ENCODE results near the gene PCGF3.
"Not testable (repeated sequence)": the region's sequence is repeated elsewhere in the genome, so short reads cannot be mapped to it uniquely, and the experiment has no call there.

The PCGF3 gene

DNA sequence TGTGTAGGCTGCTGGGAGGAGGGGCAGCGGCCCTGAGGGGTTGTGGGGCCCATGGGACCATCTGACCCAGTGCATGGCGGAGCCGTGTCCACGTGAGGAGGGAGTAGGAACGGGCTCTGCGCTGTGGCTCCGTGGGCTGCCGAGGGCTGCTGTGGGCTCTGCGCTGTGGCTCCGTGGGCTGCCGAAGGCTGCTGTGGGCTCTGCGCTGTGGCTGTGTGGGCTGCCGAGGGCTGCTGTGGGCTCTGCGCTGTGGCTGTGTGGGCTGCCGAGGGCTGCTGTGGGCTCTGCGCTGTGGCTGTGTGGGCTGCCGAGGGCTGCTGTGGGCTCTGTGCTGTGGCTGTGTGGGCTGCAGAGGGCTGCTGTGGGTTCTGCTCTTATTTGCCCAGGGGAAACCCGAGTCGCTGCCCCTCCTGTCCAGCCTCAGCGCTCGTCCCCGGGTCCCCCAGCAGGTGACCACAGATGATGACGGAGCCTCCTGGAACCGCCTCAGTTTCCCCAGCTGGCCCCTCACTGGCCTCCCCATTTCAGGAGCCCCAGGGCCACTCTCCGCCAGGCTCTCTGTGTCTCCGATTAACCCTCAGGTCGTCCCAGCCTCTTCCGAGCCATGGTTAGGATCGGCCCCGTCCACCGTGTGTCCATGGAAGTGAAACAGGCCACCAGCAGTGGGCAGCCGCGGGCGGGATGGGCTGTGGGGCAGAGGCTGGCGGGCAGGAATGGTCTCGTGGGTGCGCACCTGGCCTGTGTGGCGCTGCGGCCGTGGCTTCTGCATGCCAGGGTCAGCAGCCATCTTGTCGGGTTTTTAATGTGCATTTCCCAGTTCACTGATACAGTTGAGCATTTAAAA, 20.0 kb downstream of the PCGF3 start:
- DNase-seq, result no peak

DNA sequence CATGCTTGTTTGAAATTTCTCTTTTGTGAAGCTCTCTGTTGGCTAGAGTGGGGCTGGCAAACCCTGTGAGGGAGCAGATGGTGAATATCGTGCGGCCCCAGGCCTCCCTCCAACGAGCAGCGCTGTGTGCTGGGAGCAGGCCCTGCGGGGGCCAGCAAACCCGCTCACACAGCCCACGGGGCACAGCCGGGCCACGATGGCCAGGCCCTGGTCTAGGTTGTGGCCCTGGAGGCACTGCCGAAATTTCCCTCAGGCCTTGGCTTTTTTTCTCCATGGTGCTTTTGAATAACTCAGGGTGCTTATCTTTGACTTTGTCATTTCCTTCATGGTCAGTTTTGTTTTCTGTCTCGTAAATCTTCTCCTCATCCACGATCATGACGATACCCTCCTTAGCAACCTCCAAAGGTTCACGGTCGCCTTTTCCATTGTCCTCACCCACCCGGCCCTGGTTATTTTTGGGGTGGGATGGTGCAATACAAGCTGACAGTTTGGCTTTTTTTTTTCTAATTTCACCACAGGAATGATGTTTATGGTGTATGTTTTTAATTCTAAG, 20.7 kb downstream of the PCGF3 start:
- no peak for DNase-seq

GRCh38 chr4:726838-727237, 21.2 kb downstream of the PCGF3 start:
- no peak for DNase-seq

- DNase-seq, result no peak
These were observed 21.9 kb downstream of the PCGF3 start for GRCh38 chr4:727576-727975.

DNA sequence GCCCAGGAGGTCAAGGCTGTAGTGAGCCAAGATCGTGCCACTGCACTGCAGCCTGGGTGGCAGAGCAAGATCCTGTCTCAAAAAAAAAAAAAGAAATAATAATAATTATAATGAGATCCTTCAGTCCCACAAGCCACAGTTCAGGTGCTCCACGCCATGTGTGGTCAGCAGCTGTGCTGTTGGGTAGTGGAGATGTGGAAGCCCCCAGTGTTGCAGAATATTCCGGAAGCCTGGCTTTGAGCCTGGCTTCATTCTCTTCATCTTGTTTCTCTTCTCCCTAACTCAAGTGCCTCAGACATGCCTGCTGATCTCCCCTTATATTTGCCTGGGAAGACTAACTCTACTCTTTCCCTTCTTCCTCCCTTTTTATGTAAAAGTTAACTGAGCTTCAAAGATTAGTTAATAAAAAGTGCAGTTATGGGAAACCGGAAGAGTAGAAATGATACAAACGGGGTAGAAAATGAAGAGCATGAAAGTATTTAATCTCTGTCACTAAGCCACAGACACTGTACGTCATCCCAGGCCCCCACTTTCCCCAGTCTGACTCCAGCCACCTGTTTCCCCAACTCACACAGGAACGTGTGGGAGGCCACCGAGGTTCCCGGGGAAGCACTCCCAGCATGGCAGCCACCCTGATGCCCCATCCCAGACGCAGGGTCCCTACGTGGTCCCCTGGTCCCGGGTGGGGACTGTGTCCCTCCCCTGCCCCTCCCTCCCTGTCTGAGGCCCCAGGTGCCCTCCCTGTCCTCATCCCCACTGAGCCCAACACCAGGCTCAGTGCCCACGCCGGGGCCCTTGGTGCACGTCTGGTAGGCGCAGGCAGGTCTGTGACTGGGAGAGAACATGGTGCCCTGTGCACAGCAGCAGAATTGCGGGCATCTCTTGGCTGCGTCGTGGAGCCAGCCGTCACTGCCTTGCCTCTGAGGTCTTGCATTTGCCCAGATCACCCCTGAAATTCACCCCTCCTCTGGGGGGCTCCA, 24.0 kb downstream of the PCGF3 start:
- DNase-seq, result no peak

DNA sequence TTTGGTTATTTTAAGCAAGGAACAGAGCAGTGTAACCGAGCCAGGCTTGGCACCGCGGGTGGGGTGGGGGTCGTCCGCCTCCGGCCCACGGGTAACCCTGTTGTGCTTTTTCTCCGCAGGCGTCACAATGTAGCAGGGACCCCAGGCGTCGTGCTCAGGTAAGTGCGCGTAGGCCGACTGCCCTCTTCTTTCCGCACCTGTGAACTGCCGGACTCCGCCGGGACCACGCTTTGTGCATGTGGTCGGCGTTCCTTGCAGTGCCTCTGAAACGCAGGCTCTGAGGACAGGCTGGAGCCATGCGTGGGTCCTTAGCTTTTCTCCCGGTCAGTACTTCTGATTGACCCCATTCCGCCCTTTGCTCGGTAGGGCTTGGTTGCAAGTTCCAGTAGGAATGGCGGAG, 24.9 kb downstream of the PCGF3 start:
- no peak for DNase-seq

- not testable (repeated sequence) for DNase-seq
These were observed 25.6 kb downstream of the PCGF3 start for GRCh38 chr4:730946-731904.

- DNase-seq, result not testable (repeated sequence)
These were observed 26.3 kb downstream of the PCGF3 start for GRCh38 chr4:731954-732353.

DNA sequence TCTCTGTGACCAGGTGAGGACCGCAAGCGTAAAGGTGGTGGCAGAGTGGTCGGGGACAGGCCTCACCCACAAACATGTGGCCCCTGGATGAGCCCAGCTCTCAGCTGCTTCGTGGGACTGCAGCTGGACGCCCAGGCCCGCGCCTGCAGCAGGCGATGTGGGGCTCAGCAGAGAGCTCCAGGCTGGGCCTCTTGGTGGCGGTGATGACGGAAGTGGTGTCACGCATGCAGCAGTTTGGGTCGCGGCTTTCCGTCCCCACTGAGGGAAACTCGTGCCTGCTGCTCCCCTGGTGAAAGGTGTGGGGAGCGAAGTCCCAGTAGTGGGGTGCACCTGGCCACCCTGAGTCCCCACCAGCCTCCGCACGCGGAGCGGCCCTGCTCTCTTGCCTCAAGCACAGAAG, 26.9 kb downstream of the PCGF3 start:
- DNase-seq, result no peak

GRCh38 chr4:732911-733630, 27.4 kb downstream of the PCGF3 start:
- DNase-seq, result no peak

- no peak for DNase-seq
These were observed 28.0 kb downstream of the PCGF3 start for GRCh38 chr4:733631-733980.

- DNase-seq, result no peak
These were observed 28.4 kb downstream of the PCGF3 start for GRCh38 chr4:734075-734474.

DNA sequence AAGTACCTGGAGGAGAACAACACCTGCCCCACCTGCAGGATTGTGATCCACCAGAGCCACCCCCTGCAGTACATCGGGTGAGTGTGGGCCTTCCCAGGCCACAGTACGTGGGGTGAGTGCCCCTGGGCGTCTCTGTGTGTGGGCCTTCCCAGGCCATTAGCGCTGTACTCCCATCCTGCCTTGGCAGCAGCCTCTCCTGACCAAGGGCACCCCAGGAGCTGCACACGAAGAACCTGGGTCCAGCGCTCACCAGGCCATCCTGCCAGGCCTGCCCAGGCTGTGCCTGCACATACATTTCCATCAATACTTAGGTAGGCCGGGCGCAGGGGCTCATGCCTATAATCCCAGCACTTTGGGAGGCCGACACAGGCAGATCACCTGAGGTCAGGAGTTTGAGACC, 29.3 kb downstream of the PCGF3 start:
- DNase-seq, result no peak

DNA sequence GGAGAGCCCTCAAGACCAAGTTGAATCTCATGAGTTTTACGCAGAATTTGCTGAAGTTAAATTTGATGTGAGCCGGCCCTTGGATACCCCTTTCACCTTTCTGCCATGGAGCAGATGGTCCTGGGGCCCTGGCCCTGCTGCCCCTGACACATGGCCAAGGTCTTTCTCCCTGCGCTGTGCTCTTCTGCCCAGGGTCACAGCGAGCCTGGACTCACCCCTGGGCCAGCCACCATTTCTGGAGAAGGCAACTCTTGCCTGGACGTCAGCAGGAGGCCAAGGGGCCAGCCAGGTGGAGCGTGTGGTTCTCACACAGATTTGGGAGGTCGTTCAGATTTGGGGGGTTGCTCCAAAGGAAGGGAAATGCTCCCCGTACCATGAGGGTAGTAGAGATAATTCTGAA, 30.0 kb downstream of the PCGF3 start:
- no peak for DNase-seq

DNA sequence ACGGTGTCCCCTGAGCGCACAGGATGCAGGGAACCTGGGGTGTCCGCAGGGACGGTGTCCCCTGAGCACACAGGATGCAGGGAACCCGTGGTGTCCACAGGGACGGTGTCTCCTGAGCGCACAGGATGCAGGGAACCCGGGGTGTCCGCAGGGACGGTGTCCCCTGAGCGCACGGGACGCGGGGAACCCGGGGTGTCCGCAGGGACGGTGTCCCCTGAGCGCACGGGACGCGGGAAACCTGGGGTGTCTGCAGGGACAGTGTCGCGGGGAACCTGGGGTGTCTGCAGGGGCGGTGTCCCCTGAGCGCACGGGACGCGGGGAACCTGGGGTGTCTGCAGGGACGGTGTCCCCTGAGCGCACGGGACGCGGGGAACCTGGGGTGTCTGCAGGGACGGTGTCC, 30.9 kb downstream of the PCGF3 start:
- not testable (repeated sequence) for DNase-seq

DNA sequence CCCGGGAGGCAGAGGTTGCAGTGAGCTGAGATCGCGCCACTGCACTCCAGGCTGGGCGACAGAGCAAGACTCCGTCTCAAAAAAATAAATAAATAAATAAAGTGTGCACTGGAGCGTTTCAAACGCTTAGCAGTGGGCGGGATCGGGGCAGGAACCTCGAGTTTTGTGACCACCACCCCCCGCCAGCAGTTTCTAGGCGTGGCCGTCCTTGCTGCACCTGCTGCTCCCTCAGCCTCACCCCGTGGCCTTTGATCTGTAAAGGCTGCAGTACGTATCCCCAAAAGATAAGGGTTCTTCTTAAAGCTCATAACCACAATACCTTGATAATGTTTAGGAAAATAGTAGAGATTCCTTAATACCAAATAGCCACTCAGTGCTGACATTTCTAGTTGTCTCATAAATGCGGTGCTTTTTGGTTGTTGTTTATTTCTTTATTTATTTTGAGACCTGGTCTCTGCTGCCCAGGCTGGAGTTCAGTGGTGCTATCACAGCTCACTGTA, 33.2 kb downstream of the PCGF3 start:
- DNase-seq, result no peak

GRCh38 chr4:739569-739968, 33.9 kb downstream of the PCGF3 start:
- DNase-seq, result no peak

DNA sequence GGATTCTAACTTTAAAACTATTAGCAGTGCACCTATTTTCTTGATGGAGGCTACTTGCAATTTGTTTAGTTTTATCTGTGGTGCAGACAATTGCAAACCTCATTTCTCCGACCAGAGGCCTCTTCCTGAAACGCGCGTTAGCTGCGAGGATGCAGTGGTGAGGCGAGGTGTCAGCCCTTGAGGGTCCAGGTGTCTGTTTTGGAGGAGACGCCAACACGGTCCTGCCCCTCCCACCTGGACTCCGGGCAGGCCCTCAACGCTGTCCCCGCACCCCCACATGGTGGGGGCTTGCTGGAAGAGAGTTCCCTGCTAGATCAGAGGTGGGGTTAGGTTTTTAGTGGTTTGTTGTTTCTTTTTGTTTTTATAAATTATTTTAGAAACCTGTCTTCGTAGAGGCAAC, 34.4 kb downstream of the PCGF3 start:
- DNase-seq, result no peak

- DNase-seq, result no peak
These were observed 35.1 kb downstream of the PCGF3 start for GRCh38 chr4:740656-741282.

DNA sequence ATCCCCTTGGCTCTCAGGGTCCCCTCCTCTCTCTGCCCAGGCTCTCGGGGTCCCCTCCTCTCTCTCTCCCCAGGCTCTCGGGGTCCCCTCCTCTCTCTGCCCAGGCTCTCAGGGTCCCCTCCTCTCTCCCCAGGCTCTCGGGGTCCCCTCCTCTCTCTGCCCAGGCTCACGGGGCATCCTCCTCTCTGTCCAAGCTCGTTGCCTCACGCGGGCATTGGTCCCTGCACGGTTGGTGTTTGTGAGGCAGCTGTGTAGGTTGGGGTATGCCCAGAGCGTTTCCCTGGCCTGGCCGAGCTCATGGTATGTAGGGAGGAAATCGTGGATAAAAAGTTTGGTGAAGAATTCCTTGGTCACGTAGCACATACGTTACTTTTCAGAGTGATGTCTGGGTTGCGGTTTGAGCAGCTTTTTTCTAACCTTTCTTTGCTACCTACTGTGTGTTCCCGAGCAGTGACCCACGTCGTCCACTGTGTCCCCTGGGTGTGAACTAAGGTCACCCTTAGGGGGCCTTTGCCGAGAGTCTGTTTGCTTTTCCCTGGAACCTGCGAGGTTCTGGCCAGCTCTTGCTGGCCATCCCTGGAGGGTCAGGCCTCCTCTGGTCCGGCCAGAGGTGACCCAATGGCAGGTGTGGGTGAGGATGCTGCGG, 36.6 kb downstream of the PCGF3 start:
- DNase-seq, result no peak

Data from activated naive CD4-positive, alpha-beta T cell treated with anti-CD3 and anti-CD28 coated beads, Interleukin-2, amount 50 U/mL, for 16 hours (primary cell).